GM12874 (cell line): ENCODE results near the gene CHP2.

Experiments used
- CTCF ChIP-seq: IDR thresholded peaks from 2 replicates; pipeline ENCODE4 v1.5.1; 2011; ENCODE audit warnings: low read depth, mild to moderate bottlenecking, control low read depth, low read length, moderate library complexity; ENCODE audit not compliant: insufficient read depth

CHP2 gene

GRCh38 chr16:23796941-23797340, 42.1 kb downstream of the CHP2 start:
- TF ChIP-seq CTCF: no peak

GRCh38 chr16:23801378-23801777, 46.6 kb downstream of the CHP2 start:
- peak; percentile 74 for TF ChIP-seq CTCF

- TF ChIP-seq CTCF: no peak
These were observed 48.0 kb downstream of the CHP2 start for GRCh38 chr16:23802776-23803175.

- peak; percentile 83 for TF ChIP-seq CTCF
These were observed 48.8 kb downstream of the CHP2 start for GRCh38 chr16:23803591-23804123.

GRCh38 chr16:23807028-23807427, 52.2 kb downstream of the CHP2 start:
- TF ChIP-seq CTCF: no peak
